Kidney (tissue), 14 donors: ENCODE data around the gene BICC1. TPM values are rescaled to one million over a fixed set of nuclear protein-coding genes. Genes with fewer than 3 reads are reported as not detected.

Source experiments
- DNase-seq, 5 donors: peaks; one replicate each; pipeline ENCODE4 v3.0.0-alpha.2; 2013 to 2020
- FAIRE-seq: peaks from 2 replicates; lab custom pipeline; 2012; peaks lifted over from hg19 to GRCh38; lab: Jason Lieb, UNC
- H3K27ac ChIP-seq, 2 donors: one replicate each; pipeline ENCODE4 v1.7.0; 2013; ENCODE audit warnings: low read depth in 2 of 2, low read length in 2 of 2, inconsistent platforms in 1 of 2
- H3K27me3 ChIP-seq: one replicate; pipeline ENCODE4 v1.7.1; 2013; ENCODE audit warnings: low read length, inconsistent platforms; ENCODE audit not compliant: control insufficient read depth, insufficient read depth
- H3K36me3 ChIP-seq, 3 donors: one replicate each; pipeline versions ENCODE4 v1.7.0 to v1.7.1; 2013; ENCODE audit warnings: low read length in 3 of 3, control low read depth in 1 of 3, inconsistent platforms in 1 of 3; ENCODE audit not compliant: insufficient read depth in 3 of 3, control insufficient read depth in 2 of 3
- H3K4me1 ChIP-seq, 3 donors: one replicate each; pipeline versions ENCODE4 v1.7.0 to v1.7.1; 2013; ENCODE audit warnings: low read length in 3 of 3, inconsistent platforms in 1 of 3, low read depth in 1 of 3; ENCODE audit not compliant: control insufficient read depth in 2 of 3, insufficient read depth in 2 of 3
- H3K4me3 ChIP-seq, 3 donors: one replicate each; pipeline versions ENCODE4 v1.7.0 to v1.8.1; 2013; ENCODE audit warnings: low read length in 3 of 3, control low read depth in 1 of 3, inconsistent platforms in 1 of 3
- H3K9ac ChIP-seq, 3 donors: one replicate each; pipeline versions ENCODE4 v1.7.0 to v1.7.1; 2013; ENCODE audit warnings: low read length in 3 of 3, control low read depth in 1 of 3, inconsistent platforms in 1 of 3
- H3K9me3 ChIP-seq, 3 donors: one replicate each; pipeline versions ENCODE4 v1.7.0 to v1.7.1; 2013; ENCODE audit warnings: low read length in 3 of 3, control low read depth in 1 of 3, inconsistent platforms in 1 of 3; ENCODE audit not compliant: control insufficient read depth in 2 of 3, insufficient read depth in 1 of 3
- intact Hi-C: fragments of 100-400 bp; cut with DNase I; formaldehyde crosslinking; loops from one replicate; pipeline ENCODE4 v1.11.1; 2022
- polyA plus RNA-seq: library from polyadenylated mRNA; stranded (reverse); fragments of 350-450 nt; fragmentation: Illumina TruSeq; extraction: RNeasy Lipid Tissue Mini Kit (QIAGEN cat#74804); gene quantifications from one replicate; pipeline ENCODE4 v1.2.3, GENCODE V29; 2014; ENCODE audit warnings: low read depth, low replicate concordance; ENCODE audit not compliant: insufficient read depth
- total RNA-seq: library from RNA; stranded (reverse); fragmentation: NEBNext Ultra II Directional; extraction: Animal tissue kit (Norgen Biotek cat#: 25700); gene quantifications from one replicate; pipeline ENCODE4 v1.2.1, GENCODE V29; 2021
- TF ChIP-seq, protein P1 (sequence below): IDR thresholded peaks from 3 replicates; pipeline ENCODE4 v1.5.1; 2012; ENCODE audit warnings: mild to moderate bottlenecking, moderate library complexity, borderline replicate concordance; ENCODE audit not compliant: insufficient read depth; ENCODE audit errors: extremely low read depth
- donor health status: control.
- donor health status: control.
- donor health status: control.
- donor health status: control.
- donor health status: control.
- donor health status: DM: yes; HTN: yes; CAD: no.
- donor health status: Normal renal cell carcinoma (clear cell type).

The BICC1 gene
- total and polyA plus RNA-seq, 2 donors from 2014 or later, result 21.0 to 136 TPM

- DNase-seq (no peak), FAIRE-seq (no peak)
- Histone ChIP-seq H3K4me1 (peaks cover 0 to 2% (median 2%) of the 10 kb centered on the region in 3 donors), H3K27me3 (no peaks in the 10 kb centered on the region), H3K9ac (no peak overlapping the region), H3K9me3 (no peaks in the 10 kb centered on the region), H3K27ac (no peak overlapping the region), H3K4me3 (no peak overlapping the region), H3K36me3 (no peaks in the 10 kb centered on the region)
- intact Hi-C loops, result no loop called here
- TF ChIP-seq, protein P1, sequence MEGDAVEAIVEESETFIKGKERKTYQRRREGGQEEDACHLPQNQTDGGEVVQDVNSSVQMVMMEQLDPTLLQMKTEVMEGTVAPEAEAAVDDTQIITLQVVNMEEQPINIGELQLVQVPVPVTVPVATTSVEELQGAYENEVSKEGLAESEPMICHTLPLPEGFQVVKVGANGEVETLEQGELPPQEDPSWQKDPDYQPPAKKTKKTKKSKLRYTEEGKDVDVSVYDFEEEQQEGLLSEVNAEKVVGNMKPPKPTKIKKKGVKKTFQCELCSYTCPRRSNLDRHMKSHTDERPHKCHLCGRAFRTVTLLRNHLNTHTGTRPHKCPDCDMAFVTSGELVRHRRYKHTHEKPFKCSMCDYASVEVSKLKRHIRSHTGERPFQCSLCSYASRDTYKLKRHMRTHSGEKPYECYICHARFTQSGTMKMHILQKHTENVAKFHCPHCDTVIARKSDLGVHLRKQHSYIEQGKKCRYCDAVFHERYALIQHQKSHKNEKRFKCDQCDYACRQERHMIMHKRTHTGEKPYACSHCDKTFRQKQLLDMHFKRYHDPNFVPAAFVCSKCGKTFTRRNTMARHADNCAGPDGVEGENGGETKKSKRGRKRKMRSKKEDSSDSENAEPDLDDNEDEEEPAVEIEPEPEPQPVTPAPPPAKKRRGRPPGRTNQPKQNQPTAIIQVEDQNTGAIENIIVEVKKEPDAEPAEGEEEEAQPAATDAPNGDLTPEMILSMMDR, result no peak
These were observed 201.7 kb downstream of the BICC1 start for GRCh38 chr10:58714409-58714808.

DNA sequence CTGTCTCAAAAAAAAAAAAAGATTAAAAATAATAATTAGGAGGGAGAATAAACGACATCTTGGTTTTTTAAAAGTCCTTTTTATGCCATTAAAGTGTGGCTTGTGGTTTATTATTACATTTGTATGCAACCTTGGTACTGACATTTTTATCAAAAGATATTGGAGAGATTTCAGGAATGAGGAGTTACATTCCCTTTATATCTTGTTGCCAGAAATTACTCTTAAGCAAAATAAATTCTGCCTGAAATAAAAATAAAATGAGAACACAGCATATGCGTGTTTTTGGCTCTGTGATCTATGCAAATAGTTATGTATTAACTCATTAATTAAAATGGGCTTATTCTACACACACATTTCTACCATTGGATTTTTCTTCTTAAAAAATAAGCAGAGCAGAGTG, 202.4 kb downstream of the BICC1 start:
- peak; percentile 42 for FAIRE-seq
- no peaks in the 10 kb centered on the region for H3K27me3 ChIP-seq
- H3K4me3 ChIP-seq, result no peak overlapping the region
- H3K9ac ChIP-seq, result no peak overlapping the region
- DNase-seq, result no peak
- H3K27ac ChIP-seq, result no peak overlapping the region
- intact Hi-C loops, result no loop called here
- H3K4me1 ChIP-seq, result peaks cover 0 to 4% (median 2%) of the 10 kb centered on the region in 3 donors
- no peaks in the 10 kb centered on the region for H3K9me3 ChIP-seq
- no peaks in the 10 kb centered on the region for H3K36me3 ChIP-seq
- TF ChIP-seq, protein P1, result no peak

- FAIRE-seq, result no peak
- Histone ChIP-seq H3K27me3 (no peaks in the 10 kb centered on the region), H3K4me1 (peaks cover 0 to 27% (median 10%) of the 10 kb centered on the region in 3 donors), H3K4me3 (no peak overlapping the region), H3K27ac (no peak overlapping the region), H3K9ac (no peak overlapping the region), H3K36me3 (no peaks in the 10 kb centered on the region), H3K9me3 (no peaks in the 10 kb centered on the region)
- DNase-seq, result no peak
- TF ChIP-seq, protein P1, result no peak
- intact Hi-C loops, result no loop called here
These were observed 205.9 kb downstream of the BICC1 start for GRCh38 chr10:58718596-58718995.
